ENCODE results near the gene ARHGAP42.

The ARHGAP42 gene

DNA sequence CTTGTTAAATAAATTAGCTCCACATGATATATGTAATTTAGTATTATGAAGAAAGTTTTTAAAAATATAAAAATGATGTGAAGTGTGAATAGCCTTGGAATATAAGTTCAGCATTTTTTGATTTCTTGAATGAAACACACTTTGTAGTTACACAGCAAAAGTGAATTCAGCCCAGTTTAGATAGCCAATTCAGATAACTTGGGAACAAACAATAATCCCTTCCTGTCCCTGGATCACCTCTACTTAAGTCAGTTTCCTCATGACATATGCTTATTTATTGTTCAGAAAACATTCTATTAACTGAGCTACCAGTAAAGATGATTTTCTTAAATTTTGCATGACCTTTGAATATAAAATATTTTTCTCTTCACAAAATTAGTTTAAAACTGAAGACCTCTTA, 335.2 kb downstream of the ARHGAP42 start:
- DNase-seq (ENCODE audit: low read depth in 2 of 2) = no peak

DNA sequence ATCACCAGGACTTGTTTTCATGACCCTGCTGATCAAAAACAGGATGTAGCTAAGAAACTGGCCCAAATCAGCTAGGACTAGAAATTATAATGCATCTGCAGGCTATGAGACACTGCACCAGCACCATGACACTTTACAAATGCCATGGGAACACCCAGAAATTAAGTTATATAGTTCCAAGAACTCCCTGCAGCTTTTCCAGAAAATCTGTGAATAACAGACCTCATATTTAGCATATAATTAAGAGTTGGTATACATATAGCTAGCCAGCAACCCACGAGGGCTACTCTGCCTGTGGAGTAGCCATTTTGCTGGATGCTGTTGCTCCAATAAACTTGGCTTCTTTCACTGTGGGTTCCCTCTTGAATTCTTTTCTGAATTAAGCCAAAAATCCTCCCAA, 341.6 kb downstream of the ARHGAP42 start:
- no peak for DNase-seq (ENCODE audit: low read depth in 2 of 2)

DNA sequence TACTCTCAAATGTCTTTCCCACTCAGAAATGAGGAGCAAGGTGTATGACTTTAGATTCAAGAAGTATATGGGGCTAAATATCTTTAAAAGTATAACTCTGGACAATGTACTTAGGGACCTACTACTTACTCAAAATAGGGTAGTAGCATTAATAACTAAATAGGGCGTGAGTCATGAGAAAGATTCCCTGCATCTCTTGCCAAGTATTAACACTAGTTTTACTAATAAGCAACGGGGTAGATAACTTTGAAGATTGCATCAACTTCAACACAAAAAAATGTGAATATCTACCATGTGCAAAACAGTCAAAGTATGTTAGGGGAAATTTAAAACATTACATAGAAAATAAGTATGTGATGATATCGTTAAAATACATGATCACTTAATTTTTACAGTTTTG, 342.9 kb downstream of the ARHGAP42 start:
- DNase-seq (ENCODE audit: low read depth in 2 of 2) = no peak

DNA sequence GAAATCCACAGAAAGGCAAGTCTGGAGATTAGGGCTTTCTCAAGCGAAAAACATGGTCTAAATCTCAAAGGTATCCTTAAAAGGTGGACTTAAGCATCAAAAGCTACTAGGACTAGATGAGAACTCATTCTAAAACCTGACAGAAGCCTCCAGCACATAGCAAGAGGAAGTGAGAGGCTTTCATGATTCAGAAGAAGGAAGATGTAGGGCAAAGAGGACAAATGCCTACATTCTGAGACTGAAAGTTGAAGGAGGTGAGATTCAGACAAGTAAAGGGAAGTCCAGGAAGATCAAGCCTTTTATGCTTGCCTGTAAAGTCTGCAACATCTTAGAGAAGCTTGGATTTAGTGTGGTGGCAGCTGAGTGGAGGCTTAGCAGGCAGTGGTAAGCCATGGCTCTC, 343.6 kb downstream of the ARHGAP42 start:
- DNase-seq (ENCODE audit: low read depth in 2 of 2) = no peak

DNA sequence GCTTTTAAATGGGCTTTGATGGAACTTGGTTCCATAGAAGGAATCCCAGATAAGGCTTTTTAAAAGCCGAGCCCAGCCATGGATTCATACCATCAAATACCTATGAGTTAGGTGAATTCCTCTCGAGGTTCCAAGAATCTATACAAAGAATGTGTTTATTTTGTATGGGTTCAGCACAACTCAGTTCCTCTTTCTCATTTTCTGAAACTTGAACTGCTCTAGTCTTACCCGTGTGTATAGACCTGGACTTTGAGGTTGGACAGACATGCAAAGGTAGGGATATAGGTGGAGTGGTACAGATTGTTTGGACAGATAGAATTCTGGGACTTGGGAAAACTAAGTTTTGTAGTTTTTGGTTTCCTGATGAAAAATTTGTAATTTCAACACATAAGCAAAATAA, 344.6 kb downstream of the ARHGAP42 start:
- no peak for DNase-seq (ENCODE audit: low read depth in 2 of 2)

DNA sequence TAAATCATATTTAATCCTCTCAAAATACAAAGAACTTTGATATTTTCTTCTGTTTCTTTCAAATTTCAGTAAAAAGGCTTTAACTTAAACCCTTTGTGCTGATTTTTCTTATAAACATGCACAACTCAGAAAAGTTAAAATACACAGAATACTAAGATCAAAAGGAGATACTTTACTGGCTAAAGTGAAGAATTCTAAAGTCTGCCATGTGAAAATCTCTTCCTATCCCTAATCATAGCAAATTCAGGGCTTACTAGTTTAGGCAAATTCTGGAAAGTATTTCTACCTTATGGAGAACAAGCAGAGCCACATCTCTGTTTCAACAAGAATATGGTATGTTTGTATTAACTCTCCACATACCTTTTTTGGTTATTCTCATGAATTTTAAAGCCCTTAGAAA, 345.9 kb downstream of the ARHGAP42 start:
- no peak for DNase-seq (ENCODE audit: low read depth in 2 of 2)

DNA sequence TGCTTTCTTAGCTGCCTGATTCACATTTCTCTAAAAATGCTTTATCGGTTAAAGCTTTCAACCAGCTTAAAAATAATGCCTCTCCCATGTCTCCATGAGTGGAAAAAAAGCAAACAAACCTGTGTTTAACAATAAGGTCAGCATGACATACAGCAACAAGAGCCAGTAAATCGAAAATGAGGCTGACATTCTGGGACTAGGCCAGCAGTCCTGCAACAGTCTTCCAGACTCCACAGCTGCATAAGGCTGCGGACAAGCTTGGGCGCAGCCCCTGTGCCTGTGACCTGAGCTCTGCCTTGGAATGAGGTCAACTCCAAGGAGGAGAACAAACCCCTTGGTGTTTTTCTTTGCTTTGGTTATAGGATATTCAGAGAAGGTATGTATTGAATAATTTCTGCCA, 347.0 kb downstream of the ARHGAP42 start:
- DNase-seq (ENCODE audit: low read depth in 2 of 2) = no peak

DNA sequence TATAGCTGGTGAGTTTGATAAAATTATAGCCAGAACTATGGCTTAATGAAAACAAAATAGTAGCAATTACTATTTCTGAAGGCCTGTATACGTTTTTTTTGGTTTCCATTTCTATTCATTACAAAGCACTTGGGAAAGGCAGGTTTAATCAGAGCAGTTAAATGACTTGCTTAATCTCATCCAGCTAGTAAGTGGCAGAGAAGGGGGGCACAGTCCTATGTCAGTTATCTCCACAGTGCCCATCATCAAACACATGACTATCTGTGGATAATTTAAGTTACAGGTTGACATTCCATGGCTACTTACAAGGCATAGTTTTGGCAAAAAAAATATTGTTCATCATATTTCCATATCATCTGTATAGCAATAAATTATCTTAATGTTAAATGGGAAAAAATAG, 348.8 kb downstream of the ARHGAP42 start:
- no peak for DNase-seq (ENCODE audit: low read depth in 2 of 2)
